ENCODE data around the gene METRN. TPM values are rescaled to one million over a fixed set of nuclear protein-coding genes. Genes with fewer than 3 reads are reported as not detected.

METRN gene
- total RNA-seq, 2 donors from 2014 or later = 52.0 to 78.2 TPM

DNA sequence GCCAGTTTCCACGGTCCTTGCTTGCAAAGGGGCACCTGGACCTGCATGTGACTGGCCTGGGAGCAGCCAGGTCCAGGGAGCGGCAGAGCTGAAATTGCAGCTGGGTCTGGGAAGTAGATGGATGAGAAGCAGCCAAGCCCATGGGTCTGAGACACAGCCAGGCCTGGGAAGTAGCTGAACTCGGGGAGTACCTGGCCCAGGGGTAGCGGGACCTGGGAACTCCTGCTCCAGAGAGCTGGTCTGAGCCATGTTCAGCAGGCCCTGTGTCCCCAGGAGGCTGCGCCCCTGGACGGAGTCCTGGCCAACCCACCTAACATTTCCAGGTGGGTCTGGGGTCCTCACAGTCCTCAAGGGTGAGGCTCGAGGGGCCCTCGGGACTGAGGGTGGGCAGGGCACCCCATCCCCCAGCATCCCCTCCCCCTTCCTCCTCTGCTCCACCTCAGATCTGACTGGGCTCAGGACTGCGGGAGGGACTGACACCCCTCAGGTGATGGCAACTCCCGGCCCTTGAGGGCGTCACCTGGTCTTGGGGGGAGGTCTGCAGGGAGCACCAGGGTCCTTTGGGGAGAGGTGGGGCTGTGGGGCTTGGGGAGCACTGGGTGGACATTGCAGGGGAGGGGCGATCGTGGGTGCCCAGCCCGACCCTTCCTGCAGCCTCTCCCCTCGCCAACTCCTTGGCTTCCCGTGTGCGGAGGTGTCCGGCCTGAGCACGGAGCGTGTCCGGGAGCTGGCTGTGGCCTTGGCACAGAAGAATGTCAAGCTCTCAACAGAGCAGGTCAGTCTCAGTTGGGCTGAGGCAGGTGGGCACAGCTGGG is 48.7 kb downstream of the METRN start:
- Histone ChIP-seq H3K36me3 (no peaks in the 10 kb centered on the region), H3K4me3 (no peak overlapping the region), H3K9me3 (no peaks in the 10 kb centered on the region), H3K27me3 (replicated peaks; ENCODE audit: insufficient read depth) (no peaks in the 10 kb centered on the region), H3K4me1 (replicated peaks) (no peaks in the 10 kb centered on the region), H3K27ac (no peak overlapping the region)
- no peak for DNase-seq (ENCODE audit: low spot score)
- intact Hi-C loops (cut with DNase I) = no loop called here
- no peak for TF ChIP-seq POLR2A (IDR thresholded peaks at IDR 0.05)
- no peak for TF ChIP-seq POLR2AphosphoS5 (IDR thresholded peaks at IDR 0.05)
- TF ChIP-seq, protein P1, sequence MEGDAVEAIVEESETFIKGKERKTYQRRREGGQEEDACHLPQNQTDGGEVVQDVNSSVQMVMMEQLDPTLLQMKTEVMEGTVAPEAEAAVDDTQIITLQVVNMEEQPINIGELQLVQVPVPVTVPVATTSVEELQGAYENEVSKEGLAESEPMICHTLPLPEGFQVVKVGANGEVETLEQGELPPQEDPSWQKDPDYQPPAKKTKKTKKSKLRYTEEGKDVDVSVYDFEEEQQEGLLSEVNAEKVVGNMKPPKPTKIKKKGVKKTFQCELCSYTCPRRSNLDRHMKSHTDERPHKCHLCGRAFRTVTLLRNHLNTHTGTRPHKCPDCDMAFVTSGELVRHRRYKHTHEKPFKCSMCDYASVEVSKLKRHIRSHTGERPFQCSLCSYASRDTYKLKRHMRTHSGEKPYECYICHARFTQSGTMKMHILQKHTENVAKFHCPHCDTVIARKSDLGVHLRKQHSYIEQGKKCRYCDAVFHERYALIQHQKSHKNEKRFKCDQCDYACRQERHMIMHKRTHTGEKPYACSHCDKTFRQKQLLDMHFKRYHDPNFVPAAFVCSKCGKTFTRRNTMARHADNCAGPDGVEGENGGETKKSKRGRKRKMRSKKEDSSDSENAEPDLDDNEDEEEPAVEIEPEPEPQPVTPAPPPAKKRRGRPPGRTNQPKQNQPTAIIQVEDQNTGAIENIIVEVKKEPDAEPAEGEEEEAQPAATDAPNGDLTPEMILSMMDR (IDR thresholded peaks at IDR 0.05) = no peak
- 81% methylated on average over 18 of the region's 21 CpGs for WGBS

DNA sequence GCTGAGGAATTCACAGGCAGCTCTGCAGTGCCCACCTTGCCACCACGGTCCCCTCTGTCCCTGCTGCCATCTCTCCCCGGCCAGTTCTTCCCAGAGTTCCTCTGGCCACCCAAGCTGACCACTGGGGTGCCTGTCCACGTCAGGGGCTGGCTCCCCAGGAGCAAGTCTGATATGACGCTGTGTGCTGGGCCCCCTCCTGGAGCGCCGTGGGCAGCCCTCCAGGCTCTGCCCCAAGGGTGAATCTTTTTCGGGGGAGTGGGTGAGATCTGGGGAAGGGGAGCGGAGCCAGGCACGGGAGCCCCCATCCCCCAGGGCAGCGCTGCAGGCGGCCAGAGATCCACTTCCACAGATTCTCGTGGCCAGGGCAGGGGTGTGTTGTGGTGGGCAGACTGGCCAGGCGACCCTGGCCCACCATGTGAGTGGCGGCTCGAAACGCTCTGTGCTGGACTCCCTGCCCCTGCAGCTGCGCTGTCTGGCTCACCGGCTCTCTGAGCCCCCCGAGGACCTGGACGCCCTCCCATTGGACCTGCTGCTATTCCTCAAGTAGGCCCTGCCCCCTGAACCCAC is 49.3 kb downstream of the METRN start:
- DNase-seq (ENCODE audit: low spot score) = no peak
- TF ChIP-seq POLR2A (IDR thresholded peaks at IDR 0.05) (no peak), POLR2AphosphoS5 (IDR thresholded peaks at IDR 0.05) (no peak)
- TF ChIP-seq, protein P1 (IDR thresholded peaks at IDR 0.05) = no peak
- 73% methylated on average over 20 of the region's 20 CpGs for WGBS
- H3K27ac ChIP-seq = no peak overlapping the region
- H3K9me3 ChIP-seq = no peaks in the 10 kb centered on the region
- intact Hi-C loops (cut with DNase I) = no loop called here
- no peaks in the 10 kb centered on the region for H3K27me3 ChIP-seq (replicated peaks; ENCODE audit: insufficient read depth)
- no peaks in the 10 kb centered on the region for H3K4me1 ChIP-seq (replicated peaks)
- H3K4me3 ChIP-seq = no peak overlapping the region
- no peaks in the 10 kb centered on the region for H3K36me3 ChIP-seq

- Histone ChIP-seq H3K4me1 (replicated peaks) (no peaks in the 10 kb centered on the region), H3K27me3 (replicated peaks; ENCODE audit: insufficient read depth) (no peaks in the 10 kb centered on the region), H3K27ac (no peak overlapping the region), H3K36me3 (no peaks in the 10 kb centered on the region), H3K4me3 (no peak overlapping the region), H3K9me3 (no peaks in the 10 kb centered on the region)
- TF ChIP-seq POLR2A (IDR thresholded peaks at IDR 0.05) = no peak
- TF ChIP-seq, protein P1 (IDR thresholded peaks at IDR 0.05) = no peak
- intact Hi-C loops (cut with DNase I) = no loop called here
- DNase-seq (ENCODE audit: low spot score) = no peak
- WGBS = 83% methylated on average over 32 of the region's 38 CpGs
These were observed 50.0 kb downstream of the METRN start for GRCh38 chr16:764848-765487.

- H3K27me3 ChIP-seq (replicated peaks; ENCODE audit: insufficient read depth) = no peaks in the 10 kb centered on the region
- intact Hi-C loops (cut with DNase I) = no loop called here
- no peak overlapping the region for H3K4me3 ChIP-seq
- 90% methylated on average over 28 of the region's 29 CpGs for WGBS
- no peaks in the 10 kb centered on the region for H3K9me3 ChIP-seq
- H3K27ac ChIP-seq = no peak overlapping the region
- no peaks in the 10 kb centered on the region for H3K36me3 ChIP-seq
- no peaks in the 10 kb centered on the region for H3K4me1 ChIP-seq (replicated peaks)
- TF ChIP-seq POLR2A (IDR thresholded peaks at IDR 0.05) (no peak), POLR2AphosphoS5 (IDR thresholded peaks at IDR 0.05) (no peak)
- TF ChIP-seq, protein P1 (IDR thresholded peaks at IDR 0.05) = no peak
- no peak for DNase-seq (ENCODE audit: low spot score)
These were observed 50.6 kb downstream of the METRN start for GRCh38 chr16:765488-765865.

Measured in prostate gland (tissue), 2 donors.